Endothelial cell of umbilical vein (primary cell): ENCODE data around the gene GAK. TPM values are rescaled to one million over a fixed set of nuclear protein-coding genes. Genes with fewer than 3 reads are reported as not detected.

Experiments
- BruUV-seq: library from RNA; stranded (reverse); fragments of 400-500 nt; replicated peaks from 2 replicates; lab custom pipeline; 2021; lab: Mats Ljungman, UMichigan
- CTCF ChIA-PET: fragments of 300-600, 350-600 bp; sonication (Branson Sonifier 250); formaldehyde crosslinking; loops from one replicate; lab custom pipeline; 2021; ENCODE audit warnings: antibody characterized with exemption, inconsistent platforms; lab: Charles Lee
- POLR2A ChIA-PET: fragments of 300-600, 350-600 bp; sonication (Branson Sonifier 250); formaldehyde crosslinking; loops from one replicate; lab custom pipeline; 2021; ENCODE audit warnings: antibody characterized with exemption, inconsistent platforms; lab: Charles Lee
- DNase-seq: peaks from one replicate; pipeline ENCODE4 v3.0.0-alpha.2; 2011; ENCODE audit warnings: low read depth, low spot score
- FAIRE-seq: peaks from 2 replicates; lab custom pipeline; 2011; peaks lifted over from hg19 to GRCh38; lab: Jason Lieb, UNC
- H2AFZ ChIP-seq: 2 replicates; pipeline ENCODE4 v1.6.0; 2012; ENCODE audit warnings: low read depth, low read length, control low read depth, inconsistent platforms
- H3K27ac ChIP-seq: 2 replicates; pipeline ENCODE4 v1.5.1; 2011; ENCODE audit warnings: low read depth, mild to moderate bottlenecking, control low read depth, low read length, moderate library complexity; ENCODE audit not compliant: insufficient read depth
- H3K27me3 ChIP-seq, 2 experiments: 2 replicates each; pipeline versions ENCODE4 v1.6.0 to v1.6.1; 2011; ENCODE audit warnings: low read length in 2 of 2, mixed read lengths in 1 of 2; ENCODE audit not compliant: control insufficient read depth in 2 of 2, insufficient read depth in 2 of 2
- H3K36me3 ChIP-seq, 2 experiments: 2 replicates in 1 of 2; 3 replicates in 1 of 2; pipeline ENCODE4 v1.5.1; 2011; ENCODE audit warnings: low read length in 2 of 2, mild to moderate bottlenecking in 1 of 2, moderate library complexity in 1 of 2; ENCODE audit not compliant: control insufficient read depth in 2 of 2, insufficient read depth in 2 of 2; ENCODE audit errors: extremely low read depth in 1 of 2
- H3K4me1 ChIP-seq: 3 replicates; pipeline ENCODE4 v1.5.1; 2011; ENCODE audit warnings: mild to moderate bottlenecking, low read length; ENCODE audit not compliant: control insufficient read depth, insufficient read depth; ENCODE audit errors: extremely low read depth
- H3K4me2 ChIP-seq: 2 replicates; pipeline ENCODE4 v1.6.1; 2011; ENCODE audit warnings: low read length, control low read depth, mixed read lengths; ENCODE audit not compliant: insufficient read depth
- H3K4me3 ChIP-seq, 3 experiments: fragments of 200-600 bp in 1 of 3; sonication (generic), shearing (Covaris generic) in 1 of 3; replicated peaks in 1 of 3; 2 replicates each; pipeline ENCODE4 v1.5.1; 2011 to 2016; ENCODE audit warnings: control low read depth in 3 of 3, low read length in 3 of 3, mild to moderate bottlenecking in 2 of 3, inconsistent platforms in 1 of 3, low read depth in 1 of 3, moderate library complexity in 1 of 3; ENCODE audit not compliant: insufficient read depth in 1 of 3
- H3K79me2 ChIP-seq: 2 replicates; pipeline ENCODE4 v1.6.0; 2012; ENCODE audit warnings: low read length, inconsistent platforms; ENCODE audit not compliant: control insufficient read depth, insufficient read depth
- H3K9ac ChIP-seq: replicated peaks from 2 replicates; pipeline ENCODE3; 2011; ENCODE audit warnings: low read length, control low read depth; ENCODE audit not compliant: insufficient read depth; ENCODE audit errors: extremely low read depth
- H3K9me1 ChIP-seq: replicated peaks from 3 replicates; pipeline ENCODE4 v1.6.0; 2011; ENCODE audit warnings: mild to moderate bottlenecking, low read length; ENCODE audit not compliant: control insufficient read depth, insufficient read depth; ENCODE audit errors: extremely low read depth
- H3K9me3 ChIP-seq: replicated peaks from 2 replicates; pipeline ENCODE4 v1.5.1; 2012; ENCODE audit warnings: low read length, inconsistent platforms; ENCODE audit not compliant: control insufficient read depth, insufficient read depth
- H4K20me1 ChIP-seq: replicated peaks from 2 replicates; pipeline ENCODE3; 2011; ENCODE audit warnings: mild to moderate bottlenecking, low read length; ENCODE audit not compliant: control insufficient read depth, insufficient read depth; ENCODE audit errors: extremely low read depth
- EZH2 ChIP-seq: IDR thresholded peaks from 2 replicates; pipeline ENCODE4 v1.6.1; 2012; ENCODE audit warnings: borderline replicate concordance, low read depth, mild to moderate bottlenecking, moderate library complexity, low read length, inconsistent platforms; ENCODE audit not compliant: severe bottlenecking
- dilution Hi-C: fragments of 300-500 bp; cut with MboI; formaldehyde crosslinking; loops from one replicate; pipeline ENCODE4 v1.15.0; 2019; ENCODE audit warnings: low sequenced_read_pairs; ENCODE audit not compliant: extremely low pct_ligation_motif_present
- intact Hi-C: fragments of 100-400 bp; cut with micrococcal nuclease; formaldehyde crosslinking; loops from one replicate; pipeline ENCODE4 v1.10.0; 2022
- polyA plus RNA-seq, 4 experiments: library from polyadenylated mRNA; depleted of rRNA in 3 of 4; stranded (reverse) in 3 of 4; unstranded in 1 of 4; fragments of >200 nt; gene quantifications; 2 replicates each; pipeline versions ENCODE4 v1.2.1 to v1.2.3, GENCODE V29; 2011 to 2012; ENCODE audit warnings: missing spikeins in 1 of 4
- total RNA-seq: library from RNA; stranded (reverse); gene quantifications from 2 replicates; pipeline ENCODE4 v1.2.3, GENCODE V29; 2021
- TF ChIP-seq, protein P1 (sequence below): IDR thresholded peaks from 2 replicates; pipeline ENCODE4 v1.6.1; 2011; ENCODE audit not compliant: insufficient read depth, insufficient read length

The GAK gene
- total and polyA plus RNA-seq, 2 donors (not counting 3 experiments of a cell fraction or from before 2014, with no cell fraction given): 49.6 to 109 TPM

DNA sequence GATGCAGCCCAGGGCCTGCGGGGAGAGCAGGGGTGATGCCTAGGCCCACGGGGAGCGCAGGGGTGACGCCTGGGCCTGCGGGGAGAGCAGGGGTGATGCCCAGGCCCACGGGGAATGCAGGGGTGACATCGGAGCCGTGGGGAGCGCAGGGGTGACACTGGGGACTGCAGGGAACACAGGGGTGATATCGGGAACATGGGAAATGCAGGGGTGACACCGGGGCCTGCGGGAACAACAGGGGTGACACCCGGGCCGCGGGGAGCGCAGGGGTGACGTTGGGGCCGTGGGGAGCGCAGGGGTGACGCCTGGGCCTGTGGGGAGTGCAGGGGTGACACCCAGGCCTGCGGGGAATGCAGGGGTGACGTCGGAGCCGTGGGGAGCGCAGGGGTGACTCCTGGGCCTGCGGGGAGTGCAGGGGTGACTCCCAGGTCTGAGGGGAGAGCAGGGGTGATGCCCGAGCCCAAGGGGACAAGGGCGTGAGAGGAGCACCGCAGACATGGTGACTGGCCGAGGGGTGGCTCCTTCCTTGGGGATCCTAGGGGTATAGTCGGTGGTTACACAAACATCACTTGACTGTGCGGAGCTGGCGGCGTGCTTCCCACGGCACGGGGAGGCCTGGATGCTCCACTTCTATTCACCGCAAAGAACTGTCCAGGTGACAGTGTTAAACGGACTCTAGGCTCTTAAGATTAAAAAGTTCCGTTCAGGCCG, 38.0 kb downstream of the GAK start:
- DNase-seq (no peak), FAIRE-seq (no peak)
- dilution Hi-C loops (no loop called here), intact Hi-C loops (no loop called here)
- H3K27ac ChIP-seq: no peak overlapping the region
- CTCF ChIA-PET: no interaction called here
- H3K4me3 ChIP-seq: no peak overlapping the region
- no peak overlapping the region for H3K9ac ChIP-seq
- H3K4me1 ChIP-seq: no peaks in the 10 kb centered on the region
- TF ChIP-seq, protein P1, sequence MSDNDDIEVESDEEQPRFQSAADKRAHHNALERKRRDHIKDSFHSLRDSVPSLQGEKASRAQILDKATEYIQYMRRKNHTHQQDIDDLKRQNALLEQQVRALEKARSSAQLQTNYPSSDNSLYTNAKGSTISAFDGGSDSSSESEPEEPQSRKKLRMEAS: no peak
- no peaks in the 10 kb centered on the region for H4K20me1 ChIP-seq
- H3K36me3 ChIP-seq: peaks cover 0 to 32% of the 10 kb centered on the region in 2 experiments
- H3K9me3 ChIP-seq: no peaks in the 10 kb centered on the region
- H3K27me3 ChIP-seq: no peaks in the 10 kb centered on the region
- H3K79me2 ChIP-seq: no peaks in the 10 kb centered on the region
- no peak overlapping the region for H3K4me2 ChIP-seq
- no peaks in the 10 kb centered on the region for H3K9me1 ChIP-seq
- no peak overlapping the region for H2AFZ ChIP-seq
- POLR2A ChIA-PET: no interaction called here
- BruUV-seq: no TSS peak

DNA sequence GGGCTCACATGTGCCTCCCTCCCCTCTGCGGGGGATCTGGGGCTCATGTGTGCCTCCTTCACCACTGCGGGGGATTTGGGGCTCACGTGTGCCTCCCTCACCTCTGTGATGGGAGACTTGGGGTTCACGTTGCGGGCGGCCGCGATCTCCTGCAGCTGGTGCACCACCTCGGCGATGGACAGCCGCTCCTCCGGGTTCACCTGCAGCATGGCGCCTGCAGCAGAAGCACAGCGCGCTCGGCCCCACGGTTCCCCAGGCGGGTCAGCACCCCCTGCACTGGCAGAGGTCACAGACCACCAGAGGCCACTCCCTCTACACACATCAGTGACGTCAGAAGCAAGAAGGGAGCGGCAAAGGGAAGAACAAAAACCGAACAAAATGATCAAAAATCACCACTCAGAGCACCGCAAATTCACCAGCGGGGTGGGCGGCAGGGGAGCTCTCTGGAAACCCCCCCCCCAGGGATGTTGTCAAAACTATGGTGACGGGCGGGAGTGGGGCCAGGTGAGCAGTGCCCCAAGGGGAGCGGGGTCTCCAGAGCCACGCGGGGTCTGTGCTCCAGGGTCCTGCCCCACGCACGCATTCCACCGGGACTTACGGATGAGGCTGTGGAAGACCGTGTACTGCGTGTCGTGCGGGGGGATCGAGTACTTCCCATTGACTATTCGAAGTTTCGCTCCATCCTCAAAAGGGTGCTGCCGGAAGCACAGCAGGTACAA, 38.7 kb downstream of the GAK start:
- dilution Hi-C loops (no loop called here), intact Hi-C loops (no loop called here)
- no peak overlapping the region for H3K4me2 ChIP-seq
- H4K20me1 ChIP-seq: no peaks in the 10 kb centered on the region
- H3K9me1 ChIP-seq: no peaks in the 10 kb centered on the region
- H3K9ac ChIP-seq: no peak overlapping the region
- H2AFZ ChIP-seq: no peak overlapping the region
- H3K79me2 ChIP-seq: no peaks in the 10 kb centered on the region
- H3K4me1 ChIP-seq: no peaks in the 10 kb centered on the region
- H3K4me3 ChIP-seq: no peak overlapping the region
- CTCF ChIA-PET: no interaction called here
- DNase-seq: no peak
- H3K27ac ChIP-seq: no peak overlapping the region
- H3K36me3 ChIP-seq: peaks cover 0 to 34% of the 10 kb centered on the region in 2 experiments
- TF ChIP-seq EZH2: no peak
- no peaks in the 10 kb centered on the region for H3K27me3 ChIP-seq
- no TSS peak for BruUV-seq
- no peaks in the 10 kb centered on the region for H3K9me3 ChIP-seq
- FAIRE-seq: no peak
- POLR2A ChIA-PET: no interaction called here
